ENCODE data around the gene MTMR10. TPM values are rescaled to one million over a fixed set of nuclear protein-coding genes. Genes with fewer than 3 reads are reported as not detected.

The MTMR10 gene
- total and polyA plus RNA-seq, 2 of the 4 experiments (the other 2 are of a cell fraction) = 11.2 to 13.8 TPM

DNA sequence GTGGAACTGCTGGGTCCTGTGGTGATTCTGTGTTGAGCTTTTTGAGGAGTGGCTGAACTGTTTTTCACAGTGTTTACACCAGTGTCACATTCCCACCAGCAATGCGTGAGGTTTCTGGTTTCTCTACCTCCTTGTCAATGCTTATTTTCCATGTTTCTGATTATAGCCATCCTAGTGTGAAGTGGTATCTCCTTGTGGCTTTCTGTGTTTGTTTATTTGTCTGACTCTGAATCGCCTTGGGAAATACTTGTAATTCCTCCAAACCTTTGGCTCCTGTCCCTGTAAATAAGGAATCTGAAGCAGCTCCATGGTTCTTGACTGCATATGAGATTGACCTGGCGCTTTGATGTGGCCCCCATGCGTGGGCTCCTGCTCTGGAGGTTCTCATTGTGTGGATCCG, 67.1 kb downstream of the MTMR10 start:
- Histone ChIP-seq H3K23ac (ENCODE audit: low read depth, low read length) (no peak overlapping the region), H3K14ac (replicated peaks; ENCODE audit: low read depth, low read length) (no peak overlapping the region), H3K9ac (ENCODE audit: low read depth, low read length) (no peak overlapping the region), H3K4me3 (ENCODE audit: insufficient read depth, low read depth, low read length) (no peak overlapping the region), H2AK9ac (replicated peaks; ENCODE audit: low read depth, low read length, poor library complexity) (no peak overlapping the region), H3K18ac (ENCODE audit: low read depth, low read length) (no peak overlapping the region), H4K8ac (ENCODE audit: low read depth in 2 of 2, low read length in 2 of 2) (no peak overlapping the region), H4K20me1 (ENCODE audit: insufficient read depth, low read length) (peaks cover 38% of the 10 kb centered on the region; the same call in 1 of the 2 replicates), H2BK5ac (ENCODE audit: low read depth, low read length, poor library complexity, severe bottlenecking) (no peak overlapping the region), H3K4me1 (ENCODE audit: control insufficient read depth, insufficient read depth, low read length) (peaks cover 26% of the 10 kb centered on the region), H3K27ac (ENCODE audit: insufficient read depth, low read length) (no peak overlapping the region), H3K27me3 (ENCODE audit: control insufficient read depth, insufficient read depth, low read length) (no peaks in the 10 kb centered on the region; the same call in 1 of the 2 replicates), H3K79me1 (ENCODE audit: low read depth in 1 of 2, low read length in 2 of 2) (no peaks in the 10 kb centered on the region), H3K36me3 (ENCODE audit: control insufficient read depth, insufficient read depth, low read length) (peaks cover 58% of the 10 kb centered on the region), H3K4me2 (ENCODE audit: low read depth, low read length) (no peak overlapping the region), H2BK15ac (ENCODE audit: low read depth, low read length) (no peak overlapping the region), H4K91ac (ENCODE audit: insufficient read depth, low read depth, low read length) (no peak overlapping the region), H3K56ac (ENCODE audit: extremely low read depth, insufficient read depth, low read length) (no peak overlapping the region), H2BK120ac (ENCODE audit: low read depth, low read length) (no peak overlapping the region), H3K4ac (ENCODE audit: low read depth, low read length) (no peak overlapping the region), H2BK20ac (ENCODE audit: low read depth, low read length) (no peak overlapping the region), H2AFZ (replicated peaks; ENCODE audit: low read length, poor library complexity) (no peak overlapping the region), H4K5ac (ENCODE audit: low read depth, low read length) (no peak overlapping the region), H3K9me1 (ENCODE audit: insufficient read depth, low read length) (peaks cover 25% of the 10 kb centered on the region), H2AK5ac (ENCODE audit: low read depth, low read length) (no peak overlapping the region), H3K9me3 (ENCODE audit: control insufficient read depth, insufficient read depth, low read length) (no peaks in the 10 kb centered on the region)
- TF ChIP-seq RCOR1 (IDR thresholded peaks at IDR 0.05; ENCODE audit: insufficient replicate concordance, low read length) (peak; percentile 28), NFE2L2 (IDR thresholded peaks at IDR 0.05; ENCODE audit: low read depth, low read length) (no peak), RAD21 (IDR thresholded peaks at IDR 0.05; ENCODE audit: low read length) (no peak), CEBPB (IDR thresholded peaks at IDR 0.05; ENCODE audit: low read depth, low read length) (0 out of 2 replicates have a peak, but pooled peaks have one; percentile 3)
- no TSS peak for BruUV-seq (replicated peaks)
- DNase-seq (peak; percentile 73), ATAC-seq (ENCODE audit: low read depth) (peak; percentile 51)
- no CpG with 5 or more reads among the region's 5 CpGs for WGBS, 2 experiments (ENCODE audit: extremely low coverage in 2 of 2, insufficient read length in 1 of 2)
- POLR2A ChIA-PET (ENCODE audit: unreplicated experiment) = no interaction called here
- intact Hi-C loops (cut with micrococcal nuclease) (no loop called here), dilution Hi-C loops (cut with HindIII; ENCODE audit: low sequenced_read_pairs, unreplicated experiment) (no loop called here), in situ Hi-C loops (cut with MboI; ENCODE audit: low sequenced_read_pairs) (no loop called here)
- CTCF ChIA-PET = interaction anchor here (2.4 kb wide), 1 partner anchor 204 kb away, joined by 9 read pairs; no protein-coding TSS in a partner anchor
